ENCODE data around the gene EXOC4. TPM values are rescaled to one million over a fixed set of nuclear protein-coding genes. Genes with fewer than 3 reads are reported as not detected.

EXOC4 gene
- total RNA-seq, 3 donors from 2014 or later = 63.9 to 90.2 (median 89.5) TPM

DNA sequence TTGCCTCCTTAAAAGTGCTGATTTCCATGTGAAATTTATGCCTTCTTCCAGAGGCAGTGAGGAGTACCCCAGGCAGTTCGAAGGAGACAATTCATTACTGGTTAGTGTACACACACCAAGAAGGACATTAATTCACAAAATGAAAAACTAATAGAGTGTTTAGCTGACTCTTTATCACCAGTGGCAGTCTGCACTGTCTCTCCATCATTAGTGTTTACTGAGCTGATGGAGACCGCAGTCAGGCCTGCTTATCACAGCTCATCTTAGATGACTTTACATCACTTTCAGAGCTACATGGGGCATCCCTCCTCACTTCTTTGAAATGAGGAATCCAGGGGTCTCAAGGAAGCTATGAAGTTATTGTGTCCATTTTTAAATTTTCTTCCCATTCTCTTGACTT is 718.7 kb downstream of the EXOC4 start:
- no peak for DNase-seq
- Histone ChIP-seq H3K4me1 (ENCODE audit: low read depth) (no peaks in the 10 kb centered on the region), H3K9me3 (no peaks in the 10 kb centered on the region), H3K36me3 (ENCODE audit: low read depth) (no peaks in the 10 kb centered on the region), H3K4me3 (no peak overlapping the region)
- no peak for ATAC-seq
- intact Hi-C loops (cut with DNase I, micrococcal nuclease) = loop anchor here in 1 of 2 donors (10.0 kb wide), 1 partner anchor 67 kb away; no protein-coding TSS in a partner anchor
- TF ChIP-seq, protein P1, sequence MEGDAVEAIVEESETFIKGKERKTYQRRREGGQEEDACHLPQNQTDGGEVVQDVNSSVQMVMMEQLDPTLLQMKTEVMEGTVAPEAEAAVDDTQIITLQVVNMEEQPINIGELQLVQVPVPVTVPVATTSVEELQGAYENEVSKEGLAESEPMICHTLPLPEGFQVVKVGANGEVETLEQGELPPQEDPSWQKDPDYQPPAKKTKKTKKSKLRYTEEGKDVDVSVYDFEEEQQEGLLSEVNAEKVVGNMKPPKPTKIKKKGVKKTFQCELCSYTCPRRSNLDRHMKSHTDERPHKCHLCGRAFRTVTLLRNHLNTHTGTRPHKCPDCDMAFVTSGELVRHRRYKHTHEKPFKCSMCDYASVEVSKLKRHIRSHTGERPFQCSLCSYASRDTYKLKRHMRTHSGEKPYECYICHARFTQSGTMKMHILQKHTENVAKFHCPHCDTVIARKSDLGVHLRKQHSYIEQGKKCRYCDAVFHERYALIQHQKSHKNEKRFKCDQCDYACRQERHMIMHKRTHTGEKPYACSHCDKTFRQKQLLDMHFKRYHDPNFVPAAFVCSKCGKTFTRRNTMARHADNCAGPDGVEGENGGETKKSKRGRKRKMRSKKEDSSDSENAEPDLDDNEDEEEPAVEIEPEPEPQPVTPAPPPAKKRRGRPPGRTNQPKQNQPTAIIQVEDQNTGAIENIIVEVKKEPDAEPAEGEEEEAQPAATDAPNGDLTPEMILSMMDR (IDR thresholded peaks at IDR 0.05) = no peak

DNA sequence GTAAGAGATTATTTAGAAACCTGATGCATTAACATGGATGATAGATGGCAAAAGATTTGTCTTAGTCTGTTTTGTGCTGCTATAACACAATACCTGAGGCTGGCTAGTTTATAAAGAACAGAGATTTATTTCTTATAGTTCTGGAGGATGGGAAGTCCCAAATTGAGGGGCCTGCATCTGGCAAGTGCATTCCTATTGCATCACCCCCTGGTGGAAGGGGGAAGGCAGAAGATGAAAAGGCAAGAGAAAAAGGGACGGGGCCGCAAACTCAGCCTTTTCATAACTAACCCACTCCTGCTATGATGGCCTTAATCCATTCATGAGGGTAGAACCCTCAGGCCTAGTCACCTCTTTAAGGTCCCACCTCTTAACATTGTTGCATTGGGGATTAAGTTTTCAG is 720.8 kb downstream of the EXOC4 start:
- no peaks in the 10 kb centered on the region for H3K36me3 ChIP-seq (ENCODE audit: low read depth)
- intact Hi-C loops (cut with DNase I, micrococcal nuclease) = loop anchor here in 1 of 2 donors (10.0 kb wide), 1 partner anchor 69 kb away; no protein-coding TSS in a partner anchor
- no peak overlapping the region for H3K4me3 ChIP-seq

DNA sequence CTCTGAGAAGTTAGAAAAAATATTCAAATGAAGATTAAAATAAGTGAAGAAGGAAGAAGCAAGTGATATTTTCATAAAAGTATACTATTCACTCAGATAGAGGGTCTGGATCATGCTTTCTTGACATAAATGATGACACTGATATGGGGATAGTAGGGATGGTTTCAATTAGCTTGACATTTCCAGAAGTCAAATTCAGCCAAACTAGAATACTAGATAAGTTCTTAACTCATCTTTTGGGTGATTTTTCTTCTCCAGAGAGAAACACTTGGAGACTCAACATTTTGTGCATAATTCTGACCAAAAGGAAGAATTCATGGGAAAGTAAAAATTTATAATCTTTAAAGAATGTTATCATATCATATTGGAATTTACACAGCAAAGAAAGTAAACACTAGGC is 722.3 kb downstream of the EXOC4 start:
- Histone ChIP-seq H3K36me3 (ENCODE audit: low read depth) (no peaks in the 10 kb centered on the region), H3K9me3 (no peaks in the 10 kb centered on the region), H3K4me1 (ENCODE audit: low read depth) (no peaks in the 10 kb centered on the region), H3K4me3 (no peak overlapping the region)
- DNase-seq = no peak
- intact Hi-C loops (cut with DNase I, micrococcal nuclease) = loop anchor here in 1 of 2 donors (10.0 kb wide), 1 partner anchor 70 kb away; no protein-coding TSS in a partner anchor
- ATAC-seq = no peak
- TF ChIP-seq, protein P1 (IDR thresholded peaks at IDR 0.05) = no peak

More for the DNA sequence above, 720.8 kb downstream of the EXOC4 start:
- Histone ChIP-seq H3K4me1 (ENCODE audit: low read depth) (no peaks in the 10 kb centered on the region), H3K9me3 (no peaks in the 10 kb centered on the region)
- TF ChIP-seq, protein P1 (IDR thresholded peaks at IDR 0.05) = no peak
- ATAC-seq = no peak
- DNase-seq = no peak

DNA sequence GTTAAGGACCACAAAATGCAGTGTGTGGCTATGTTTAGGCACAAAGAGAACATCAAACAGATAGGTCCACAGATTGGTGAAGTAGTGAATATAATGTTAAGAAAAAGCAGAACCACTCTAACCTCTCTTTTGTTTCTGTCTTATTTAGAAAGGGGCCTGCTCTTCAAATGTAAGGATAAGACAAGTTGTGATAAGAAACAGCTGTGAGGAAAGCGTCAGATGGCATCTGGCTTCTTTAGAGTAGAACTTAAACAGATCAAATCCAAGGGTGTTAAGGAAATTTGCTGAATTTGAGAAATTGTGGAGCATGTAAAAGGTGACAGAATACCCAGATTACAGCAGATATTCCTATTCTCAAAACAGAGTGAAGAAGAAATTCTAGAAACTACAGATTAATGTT is 723.3 kb downstream of the EXOC4 start:
- H3K4me3 ChIP-seq = no peak overlapping the region
- H3K36me3 ChIP-seq (ENCODE audit: low read depth) = no peaks in the 10 kb centered on the region
- H3K4me1 ChIP-seq (ENCODE audit: low read depth) = no peaks in the 10 kb centered on the region
- TF ChIP-seq, protein P1 (IDR thresholded peaks at IDR 0.05) = no peak
- intact Hi-C loops (cut with DNase I, micrococcal nuclease) = loop anchor here in 1 of 2 donors (10.0 kb wide), 1 partner anchor 71 kb away; no protein-coding TSS in a partner anchor
- no peaks in the 10 kb centered on the region for H3K9me3 ChIP-seq
- ATAC-seq (no peak), DNase-seq (no peak)

DNA sequence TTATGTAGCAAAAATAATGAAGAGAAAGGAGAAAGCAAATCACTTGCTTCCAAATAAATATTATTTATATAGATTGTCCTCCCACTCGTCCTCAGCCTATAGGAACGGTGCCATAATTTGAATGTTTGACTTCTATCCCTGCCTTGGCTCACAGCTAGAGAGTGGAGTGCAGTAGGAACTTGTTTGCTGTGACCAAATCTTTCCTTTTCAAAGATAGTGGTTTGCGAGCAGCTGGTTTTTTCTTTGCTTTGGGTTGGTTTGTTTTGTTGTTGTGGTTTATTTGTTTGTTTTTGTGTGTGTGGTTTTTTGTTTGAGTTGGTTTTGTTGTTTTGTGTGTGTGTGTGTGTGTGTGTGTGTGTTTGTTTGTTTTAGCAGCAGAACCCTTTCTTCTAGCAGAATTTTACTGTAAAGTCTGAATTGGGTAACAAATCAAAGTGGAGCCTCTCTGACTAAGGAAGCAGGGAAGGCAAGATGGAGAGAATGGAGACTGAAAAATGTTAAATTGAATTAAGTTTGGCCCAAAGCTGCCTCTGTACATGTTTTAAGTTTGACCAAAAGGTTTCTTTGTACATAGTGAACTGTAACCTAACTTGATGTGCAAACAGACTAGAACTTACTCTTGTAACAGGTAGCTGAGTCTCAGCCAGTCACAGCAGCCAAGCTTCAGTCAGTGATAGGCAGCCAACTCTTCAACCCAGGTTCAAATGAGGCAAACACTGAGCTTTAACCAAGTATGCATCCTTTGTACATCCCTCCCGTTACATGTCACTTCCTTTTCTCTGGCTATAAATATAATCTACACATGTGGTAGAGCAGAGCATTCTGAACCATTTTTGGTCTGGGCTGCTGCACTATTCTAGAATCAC is 724.8 kb downstream of the EXOC4 start:
- intact Hi-C loops (cut with DNase I, micrococcal nuclease) = loop anchor here in 1 of 2 donors (10.0 kb wide), 1 partner anchor 73 kb away; no protein-coding TSS in a partner anchor
- ATAC-seq = no peak
- Histone ChIP-seq H3K9me3 (no peaks in the 10 kb centered on the region), H3K4me1 (ENCODE audit: low read depth) (no peaks in the 10 kb centered on the region), H3K4me3 (no peak overlapping the region), H3K36me3 (ENCODE audit: low read depth) (no peaks in the 10 kb centered on the region)
- TF ChIP-seq, protein P1 (IDR thresholded peaks at IDR 0.05) = no peak
- no peak for DNase-seq

Measured in mucosa of descending colon (tissue), 3 donors.